Uterus (tissue), 4 donors: ENCODE measurements around the gene ATN1. TPM values are rescaled to one million over a fixed set of nuclear protein-coding genes. Genes with fewer than 3 reads are reported as not detected.

Source experiments
- DNase-seq, 2 donors: peaks; one replicate each; pipeline ENCODE4 v3.0.0-alpha.2; 2019 to 2020
- H3K27ac ChIP-seq, 2 donors: fragments of 200-600 bp; sonication (generic); 1 replicate in 1 of 2; 2 replicates in 1 of 2; pipeline ENCODE4 v1.5.1; 2016 to 2018
- H3K27me3 ChIP-seq, 2 donors: fragments of 200-600 bp; sonication (generic); one replicate each; pipeline ENCODE4 v1.5.1; 2018 to 2019; ENCODE audit warnings: control low read depth in 1 of 2
- H3K36me3 ChIP-seq, 2 donors: fragments of 200-600 bp; sonication (generic); one replicate each; pipeline ENCODE4 v1.5.1; 2019; ENCODE audit warnings: control low read depth in 1 of 2
- H3K4me1 ChIP-seq, 2 donors: fragments of 200-600 bp; sonication (generic); one replicate each; pipeline ENCODE4 v1.5.1; 2018 to 2019; ENCODE audit warnings: control low read depth in 1 of 2
- H3K4me3 ChIP-seq, 2 donors: fragments of 200-600 bp; sonication (generic); 1 replicate in 1 of 2; 2 replicates in 1 of 2; pipeline ENCODE4 v1.5.1; 2018 to 2019; ENCODE audit warnings: mild to moderate bottlenecking in 1 of 2
- H3K9me3 ChIP-seq, 2 donors: fragments of 200-600 bp; sonication (generic); one replicate each; pipeline ENCODE4 v1.5.1; 2019; ENCODE audit warnings: control low read depth in 1 of 2
- POLR2A ChIP-seq, 2 donors: fragments of 450-650 bp; IDR thresholded peaks; one replicate each; pipeline ENCODE4 v1.6.1; 2016; ENCODE audit warnings: antibody characterized with exemption in 2 of 2, mild to moderate bottlenecking in 1 of 2, moderate library complexity in 1 of 2
- intact Hi-C: fragments of 100-400 bp; cut with DNase I; formaldehyde crosslinking; loops from one replicate; pipeline ENCODE4 v1.15.1; 2023; ENCODE audit warnings: low total_unique reads
- total RNA-seq, 4 donors: library from RNA; depleted of rRNA in 3 of 4; stranded (reverse); fragments of >200 nt in 3 of 4; gene quantifications; one replicate each; pipeline versions ENCODE4 v1.1.0 to v1.2.4, GENCODE V29; 2014 to 2023
- TF ChIP-seq, protein P1 (sequence below), 4 experiments: fragments of 200-600 bp in 2 of 4; fragments of 450-650 bp in 2 of 4; sonication (generic) in 2 of 4; IDR thresholded peaks; one replicate each; pipeline ENCODE4 v1.5.1; 2016 to 2019; ENCODE audit warnings: antibody characterized with exemption in 4 of 4, mild to moderate bottlenecking in 2 of 4, moderate library complexity in 1 of 4
- donor health status: DM: yes; HTN: yes; CAD: no.

Gene ATN1
- total RNA-seq, 4 donors from 2014 or later, result 10.8 to 283 (median 28.7) TPM

DNA sequence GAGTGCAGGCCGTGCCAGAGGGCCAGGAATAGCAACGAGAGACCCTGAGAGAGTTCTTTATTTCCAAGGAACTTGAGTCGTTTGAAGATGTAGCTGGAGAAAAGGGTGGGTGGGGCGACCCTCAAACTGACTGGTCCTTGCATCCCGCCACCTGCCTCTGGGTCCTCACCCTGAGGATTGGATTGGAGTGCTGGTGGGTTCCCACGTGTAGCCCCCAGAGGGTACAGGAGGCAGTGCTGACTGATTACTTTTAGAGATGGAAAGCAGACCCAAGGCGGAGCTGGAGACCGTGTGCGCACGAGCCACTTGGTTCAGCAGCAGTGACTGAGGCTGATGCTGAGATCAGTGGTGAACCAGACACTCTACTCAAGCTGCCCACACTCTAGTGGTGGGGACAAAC, 49.9 kb downstream of the ATN1 start:
- TF ChIP-seq, protein P1, sequence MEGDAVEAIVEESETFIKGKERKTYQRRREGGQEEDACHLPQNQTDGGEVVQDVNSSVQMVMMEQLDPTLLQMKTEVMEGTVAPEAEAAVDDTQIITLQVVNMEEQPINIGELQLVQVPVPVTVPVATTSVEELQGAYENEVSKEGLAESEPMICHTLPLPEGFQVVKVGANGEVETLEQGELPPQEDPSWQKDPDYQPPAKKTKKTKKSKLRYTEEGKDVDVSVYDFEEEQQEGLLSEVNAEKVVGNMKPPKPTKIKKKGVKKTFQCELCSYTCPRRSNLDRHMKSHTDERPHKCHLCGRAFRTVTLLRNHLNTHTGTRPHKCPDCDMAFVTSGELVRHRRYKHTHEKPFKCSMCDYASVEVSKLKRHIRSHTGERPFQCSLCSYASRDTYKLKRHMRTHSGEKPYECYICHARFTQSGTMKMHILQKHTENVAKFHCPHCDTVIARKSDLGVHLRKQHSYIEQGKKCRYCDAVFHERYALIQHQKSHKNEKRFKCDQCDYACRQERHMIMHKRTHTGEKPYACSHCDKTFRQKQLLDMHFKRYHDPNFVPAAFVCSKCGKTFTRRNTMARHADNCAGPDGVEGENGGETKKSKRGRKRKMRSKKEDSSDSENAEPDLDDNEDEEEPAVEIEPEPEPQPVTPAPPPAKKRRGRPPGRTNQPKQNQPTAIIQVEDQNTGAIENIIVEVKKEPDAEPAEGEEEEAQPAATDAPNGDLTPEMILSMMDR (IDR thresholded peaks at IDR 0.05), result no peak
- TF ChIP-seq POLR2A (IDR thresholded peaks at IDR 0.05), result no peak
- Histone ChIP-seq H3K27ac (no peak overlapping the region), H3K27me3 (no peaks in the 10 kb centered on the region), H3K9me3 (no peaks in the 10 kb centered on the region), H3K36me3 (no peaks in the 10 kb centered on the region), H3K4me1 (no peaks in the 10 kb centered on the region), H3K4me3 (no peak overlapping the region)
- intact Hi-C loops, result no loop called here
- DNase-seq, result no peak

DNA sequence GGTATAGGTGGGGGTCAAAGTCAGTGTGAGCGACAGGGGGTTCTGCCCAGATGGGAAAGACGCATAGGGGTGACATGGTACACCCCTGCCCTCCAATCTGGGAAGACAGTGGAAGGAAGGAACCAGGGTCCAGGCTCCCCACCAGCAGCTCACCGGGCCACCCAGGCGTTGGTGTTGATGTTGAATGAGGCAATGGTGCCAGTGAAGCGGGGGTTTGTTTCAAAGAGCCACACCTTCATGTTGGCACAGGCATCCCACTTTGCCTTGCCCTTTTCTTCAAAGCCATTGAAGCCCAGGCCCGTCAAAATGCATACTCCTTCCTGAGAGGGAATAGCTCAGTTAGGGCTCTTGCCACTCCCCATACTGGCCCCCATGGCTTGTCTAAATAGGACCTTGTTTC, 50.4 kb downstream of the ATN1 start:
- TF ChIP-seq, protein P1 (IDR thresholded peaks at IDR 0.05), result no peak
- no peak for TF ChIP-seq POLR2A (IDR thresholded peaks at IDR 0.05)
- no peaks in the 10 kb centered on the region for H3K4me1 ChIP-seq
- no peak overlapping the region for H3K27ac ChIP-seq
- H3K36me3 ChIP-seq, result no peaks in the 10 kb centered on the region
- H3K27me3 ChIP-seq, result no peaks in the 10 kb centered on the region
- no peaks in the 10 kb centered on the region for H3K9me3 ChIP-seq
- no peak overlapping the region for H3K4me3 ChIP-seq
- no peak for DNase-seq
- intact Hi-C loops, result no loop called here

DNA sequence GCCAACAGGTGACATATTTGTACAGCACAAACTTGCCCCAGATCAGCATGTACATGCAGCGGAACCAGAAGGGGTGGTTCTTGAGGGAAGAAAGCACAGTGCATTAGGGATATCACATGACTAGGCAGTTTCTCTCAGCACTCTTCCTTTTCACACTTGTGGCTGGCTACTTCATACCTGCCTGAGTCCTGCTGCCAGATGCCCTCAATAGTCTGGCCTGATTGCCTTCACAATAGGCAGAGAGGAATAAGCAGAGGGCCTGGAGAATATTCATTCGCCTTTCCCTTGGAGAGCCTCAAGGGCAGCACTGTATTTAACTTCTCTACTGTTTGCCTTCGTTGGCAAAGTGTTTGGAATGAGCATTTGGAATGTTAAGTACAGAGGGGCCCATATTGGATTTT, 50.9 kb downstream of the ATN1 start:
- no peak for DNase-seq
- Histone ChIP-seq H3K9me3 (no peaks in the 10 kb centered on the region), H3K27ac (no peak overlapping the region), H3K27me3 (no peaks in the 10 kb centered on the region), H3K4me1 (no peaks in the 10 kb centered on the region), H3K36me3 (no peaks in the 10 kb centered on the region), H3K4me3 (no peak overlapping the region)
- no peak for TF ChIP-seq POLR2A (IDR thresholded peaks at IDR 0.05)
- TF ChIP-seq, protein P1 (IDR thresholded peaks at IDR 0.05), result no peak
- intact Hi-C loops, result no loop called here

DNA sequence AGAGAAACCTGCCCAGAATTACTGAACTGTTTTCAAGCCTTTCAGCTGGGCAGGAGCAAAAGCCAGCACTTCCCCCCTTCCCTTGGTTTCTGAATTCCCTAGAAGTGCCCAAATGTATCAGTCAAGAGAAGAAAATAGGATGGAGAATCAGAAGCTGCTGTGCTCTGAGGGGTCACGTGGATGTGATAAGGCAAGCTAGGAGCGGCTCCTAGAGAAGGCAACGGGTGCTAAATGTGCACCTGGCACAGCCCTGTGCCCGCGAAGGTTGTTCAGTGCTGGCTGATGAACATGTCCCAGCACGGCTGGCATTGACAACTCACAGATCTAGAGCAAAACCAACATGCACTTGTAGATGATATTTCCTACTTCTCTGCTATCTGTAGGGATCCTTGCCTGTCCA, 51.3 kb downstream of the ATN1 start:
- Histone ChIP-seq H3K9me3 (no peaks in the 10 kb centered on the region), H3K27me3 (no peaks in the 10 kb centered on the region), H3K4me1 (no peaks in the 10 kb centered on the region), H3K27ac (no peak overlapping the region), H3K36me3 (no peaks in the 10 kb centered on the region), H3K4me3 (no peak overlapping the region)
- TF ChIP-seq, protein P1 (IDR thresholded peaks at IDR 0.05), result no peak
- TF ChIP-seq POLR2A (IDR thresholded peaks at IDR 0.05), result no peak
- no peak for DNase-seq
- intact Hi-C loops, result no loop called here

DNA sequence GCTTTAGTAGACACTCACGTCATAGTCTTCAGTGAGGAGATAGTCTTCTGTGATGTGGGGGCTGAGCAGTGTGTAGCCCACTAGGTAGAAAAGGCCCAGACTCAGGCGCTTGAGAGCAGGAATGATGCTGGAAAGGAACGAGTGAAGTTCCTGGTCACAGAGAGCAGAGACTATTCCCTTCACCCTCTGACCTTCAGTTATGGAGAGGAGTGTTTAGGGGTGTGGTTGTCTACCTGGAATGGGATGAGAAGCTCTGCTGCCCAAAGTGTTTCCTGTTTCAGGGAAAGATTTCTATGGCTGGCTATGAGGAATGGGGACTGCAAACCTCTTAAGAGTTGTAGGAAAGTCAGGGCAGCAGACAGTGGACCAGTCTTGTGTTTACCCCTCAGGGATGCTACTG, 51.7 kb downstream of the ATN1 start:
- no peak overlapping the region for H3K27ac ChIP-seq
- H3K36me3 ChIP-seq, result no peaks in the 10 kb centered on the region
- H3K4me1 ChIP-seq, result no peaks in the 10 kb centered on the region
- no peak overlapping the region for H3K4me3 ChIP-seq
- H3K27me3 ChIP-seq, result no peaks in the 10 kb centered on the region
- no peak for TF ChIP-seq POLR2A (IDR thresholded peaks at IDR 0.05)
- no peaks in the 10 kb centered on the region for H3K9me3 ChIP-seq
- intact Hi-C loops, result no loop called here
- DNase-seq, result no peak

DNA sequence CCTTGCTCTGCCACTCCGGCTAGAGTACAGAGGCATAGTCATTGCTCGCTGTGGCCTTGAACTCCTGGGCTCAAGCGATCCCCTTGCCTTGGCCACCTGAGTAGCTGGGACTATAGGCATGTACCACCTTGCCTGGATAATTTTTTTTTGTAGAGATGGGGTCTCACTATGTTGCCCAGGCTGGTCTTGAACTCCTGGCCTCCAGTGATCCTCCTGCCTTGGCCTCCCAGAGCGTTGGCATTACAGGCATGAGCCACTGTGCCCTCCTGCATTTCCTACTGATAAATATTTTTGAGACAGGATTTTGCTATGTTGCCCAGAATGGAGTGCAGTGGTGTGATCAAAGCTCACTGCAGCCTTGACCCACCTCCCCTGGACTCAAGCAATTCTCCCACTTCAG, 52.3 kb downstream of the ATN1 start:
- H3K27ac ChIP-seq, result no peak overlapping the region
- no peak for DNase-seq
- H3K4me1 ChIP-seq, result no peaks in the 10 kb centered on the region
- no peaks in the 10 kb centered on the region for H3K9me3 ChIP-seq
- no peaks in the 10 kb centered on the region for H3K27me3 ChIP-seq
- TF ChIP-seq, protein P1 (IDR thresholded peaks at IDR 0.05), result no peak
- no peak for TF ChIP-seq POLR2A (IDR thresholded peaks at IDR 0.05)
- intact Hi-C loops, result no loop called here
- no peaks in the 10 kb centered on the region for H3K36me3 ChIP-seq
- no peak overlapping the region for H3K4me3 ChIP-seq
